GM18508 (cell line): Measurements from ENCODE around the gene PLD4.
"Not testable (repeated sequence)": the region's sequence is repeated elsewhere in the genome, so short reads cannot be mapped to it uniquely, and the experiment has no call there.

Source experiments
- ATAC-seq: cut with Tn5 transposase; IDR thresholded peaks from one replicate; pipeline ENCODE4 v1.9.1; 2021; ENCODE audit warnings: moderate number of reproducible peaks; ENCODE audit not compliant: insufficient read depth, unreplicated experiment

The PLD4 gene

DNA sequence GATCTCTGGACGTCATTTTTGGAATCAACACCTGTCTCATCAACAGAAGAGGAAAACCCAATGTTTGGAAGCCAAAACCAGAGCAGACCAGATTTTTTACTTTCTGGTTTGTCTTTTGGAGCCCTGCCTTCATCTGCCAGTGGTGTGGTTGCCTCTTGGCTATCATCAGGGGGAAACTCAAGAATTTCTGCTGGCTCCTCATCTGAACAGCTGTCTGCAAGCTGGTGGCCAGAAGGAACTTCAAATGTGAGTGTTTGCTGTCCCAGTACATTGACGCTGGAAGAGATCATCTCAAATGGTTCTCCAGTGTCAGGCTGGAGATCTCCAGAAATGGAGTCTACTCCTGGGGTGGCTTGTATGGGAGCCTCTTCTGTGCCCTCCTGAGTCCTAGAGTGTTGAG, 13.8 kb downstream of the PLD4 start:
- no peak for ATAC-seq

DNA sequence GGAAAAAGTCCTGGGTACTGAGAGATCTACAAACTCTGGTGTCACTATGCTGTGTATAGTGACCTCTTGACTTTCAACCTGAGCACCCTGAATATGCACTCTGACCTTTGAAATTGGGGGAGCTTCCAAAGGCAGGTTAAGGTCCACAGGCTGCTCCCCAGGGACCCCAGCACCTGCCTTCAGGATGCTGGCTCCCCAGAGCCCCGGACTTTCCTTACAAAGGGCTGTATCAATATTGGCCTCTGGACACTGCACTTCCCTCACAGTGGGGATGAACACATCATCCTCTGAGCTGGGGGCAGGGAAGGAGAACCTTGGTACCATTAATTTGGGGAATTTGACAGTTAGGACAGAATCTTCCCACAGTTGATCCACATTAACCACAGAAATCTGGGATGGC, 14.3 kb downstream of the PLD4 start:
- ATAC-seq, result no peak

DNA sequence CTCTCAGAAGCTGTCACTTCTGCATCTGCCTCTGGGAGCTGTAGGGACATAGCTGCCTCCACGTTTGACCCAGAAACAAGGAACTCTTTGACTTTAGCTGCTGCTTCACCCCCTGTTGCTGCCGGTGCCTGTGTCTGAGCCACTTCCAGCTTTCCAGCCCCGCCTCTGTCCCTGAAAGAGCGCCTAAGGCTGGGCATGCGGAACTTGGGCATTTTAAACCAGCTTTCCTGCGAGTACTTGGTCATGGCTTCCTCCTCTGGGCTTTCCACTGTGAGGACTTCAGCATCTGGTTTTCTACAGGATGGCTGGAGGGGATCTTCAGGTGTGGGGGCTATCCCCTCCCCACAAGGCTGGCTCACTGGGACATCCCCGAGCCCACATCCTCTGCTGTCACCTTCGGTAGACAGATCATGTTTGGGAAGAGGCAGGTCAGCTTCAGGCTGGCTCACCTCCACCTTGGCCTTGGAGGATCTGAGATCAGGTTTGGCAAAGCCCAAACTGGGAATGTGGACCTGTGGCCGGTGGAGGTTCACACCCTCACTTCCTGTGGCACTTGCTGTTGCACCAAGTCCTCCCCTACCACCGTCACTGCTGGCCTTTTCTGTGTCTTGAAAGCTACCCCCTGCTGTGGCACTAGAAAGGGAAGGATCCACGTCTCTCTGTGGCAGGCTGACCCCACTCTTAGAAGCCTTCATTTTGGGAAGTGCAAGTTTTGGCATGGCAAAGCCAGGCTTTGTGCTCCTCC, 15.2 kb downstream of the PLD4 start:
- no peak for ATAC-seq

DNA sequence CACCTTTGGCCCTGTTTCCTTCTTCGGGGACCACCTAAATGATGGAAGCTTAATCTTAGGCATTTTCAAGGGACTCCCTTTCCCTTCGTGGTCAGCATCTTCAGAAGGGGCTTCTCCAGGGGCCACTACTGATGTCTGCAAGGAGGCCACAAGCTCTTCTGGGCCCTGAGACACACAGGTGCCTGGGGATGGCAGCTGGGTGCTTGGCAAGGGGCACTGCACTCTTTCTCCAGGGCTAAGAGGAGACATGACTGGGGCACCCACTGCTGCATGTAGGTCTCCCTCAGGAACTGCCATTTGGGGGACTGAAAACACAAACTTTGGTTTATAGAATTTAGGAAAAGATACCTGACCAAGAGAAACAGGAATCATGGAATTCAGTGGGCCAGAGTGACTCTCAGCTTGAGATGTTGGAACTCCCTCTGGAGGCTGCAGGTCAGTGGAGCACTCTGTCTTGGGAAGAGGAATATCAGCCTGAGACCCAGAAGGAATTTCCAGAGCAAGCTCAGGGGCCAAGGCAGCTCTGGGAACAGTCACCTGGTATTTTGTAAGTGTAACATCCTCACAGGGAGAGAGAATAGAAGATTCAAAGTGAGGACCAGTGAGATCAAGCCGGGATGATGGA, 16.0 kb downstream of the PLD4 start:
- ATAC-seq, result no peak

DNA sequence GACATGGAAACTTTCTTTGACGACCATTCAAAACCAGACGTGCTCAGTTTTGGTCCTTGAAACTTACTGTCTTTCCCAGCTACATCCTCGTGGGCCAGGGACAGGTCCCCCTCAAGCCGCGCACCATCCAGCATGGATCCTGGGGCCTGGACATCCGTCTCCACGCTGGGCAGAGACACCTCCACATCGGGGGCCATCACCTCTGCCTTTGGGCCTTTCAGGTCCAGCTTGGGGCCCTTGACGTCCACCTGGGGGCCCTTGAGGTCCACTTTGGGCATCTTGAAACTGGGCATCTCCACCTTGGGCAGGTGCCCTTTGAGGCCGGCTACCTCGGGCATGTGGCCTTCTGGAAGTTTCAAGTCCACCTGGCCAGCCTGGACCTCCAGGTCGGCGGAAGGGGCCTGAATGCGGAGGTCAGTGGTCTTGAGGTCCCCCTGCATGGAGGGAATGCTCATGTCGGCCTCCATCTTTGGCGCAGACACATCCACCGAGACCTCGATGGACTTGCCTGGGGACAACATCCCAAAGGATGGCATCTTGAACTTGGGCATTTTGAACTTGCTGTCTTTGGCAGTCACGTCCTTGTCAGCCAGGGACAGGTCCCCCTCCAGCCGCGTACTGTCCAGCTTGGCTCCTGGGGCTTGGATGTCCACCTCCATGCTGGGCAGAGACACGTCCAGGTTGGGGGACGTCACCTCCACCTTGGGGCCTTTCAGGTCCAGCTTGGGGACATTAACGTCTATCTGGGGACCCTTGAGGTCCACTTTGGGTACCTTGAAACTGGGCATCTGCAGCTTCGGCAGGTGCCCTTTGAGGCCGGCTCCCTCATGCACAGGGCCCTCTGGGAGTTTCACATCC, 17.1 kb downstream of the PLD4 start:
- no peak for ATAC-seq

DNA sequence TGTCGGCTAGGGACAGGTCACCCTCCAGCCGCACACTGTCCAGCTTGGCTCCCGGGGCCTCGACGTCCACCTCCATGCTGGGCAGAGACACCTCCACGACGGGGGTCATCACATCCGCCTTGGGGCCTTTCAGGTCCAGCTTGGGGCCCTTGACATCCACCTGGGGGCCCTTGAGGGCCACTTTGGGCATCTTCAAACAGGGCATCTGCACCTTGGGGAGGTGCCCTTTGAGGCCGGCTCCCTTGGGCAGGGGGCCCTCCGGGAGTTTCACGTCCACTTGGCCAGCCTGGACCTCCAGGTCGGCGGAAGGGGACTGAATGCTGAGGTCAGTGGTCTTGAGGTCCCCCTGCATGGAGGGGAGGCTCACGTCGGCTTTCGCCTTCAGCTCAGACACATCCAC, 17.9 kb downstream of the PLD4 start:
- ATAC-seq, result no peak

DNA sequence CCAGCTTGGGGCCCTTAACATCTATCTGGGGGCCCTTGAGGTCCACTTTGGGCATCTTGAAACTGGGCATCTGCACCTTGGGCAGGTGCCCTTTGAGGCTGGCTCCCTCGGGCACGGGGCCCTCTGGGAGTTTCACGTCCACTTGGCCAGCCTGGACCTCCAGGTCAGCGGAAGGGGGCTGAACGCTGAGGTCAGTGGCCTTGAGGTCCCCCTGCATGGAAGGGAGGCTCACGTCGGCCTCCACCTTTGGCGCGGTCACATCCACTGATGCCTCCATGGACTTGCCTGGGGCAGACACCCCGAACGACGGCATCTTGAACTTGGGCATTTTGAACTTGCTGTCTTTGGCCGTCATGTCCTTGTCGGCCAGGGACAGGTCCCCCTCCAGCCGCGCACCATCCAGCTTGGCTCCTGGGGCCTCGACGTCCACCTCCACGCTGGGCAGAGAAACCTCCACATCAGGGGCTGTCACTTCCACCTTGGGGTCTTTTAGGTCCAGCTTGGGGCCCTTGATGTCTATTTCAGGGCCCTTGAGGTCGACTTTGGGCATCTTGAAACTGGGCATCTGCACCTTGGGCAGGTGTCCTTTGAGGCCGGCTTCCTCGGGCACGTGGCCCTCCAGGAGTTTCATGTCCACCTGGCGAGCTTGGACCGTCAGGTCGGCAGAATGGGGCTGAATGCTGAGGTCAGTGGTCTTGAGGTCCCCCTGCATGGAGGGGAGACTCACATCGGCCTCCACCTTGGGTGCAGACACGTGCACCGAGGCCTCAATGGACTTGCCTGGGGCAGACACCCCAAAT, 18.7 kb downstream of the PLD4 start:
- ATAC-seq, result not testable (repeated sequence)

DNA sequence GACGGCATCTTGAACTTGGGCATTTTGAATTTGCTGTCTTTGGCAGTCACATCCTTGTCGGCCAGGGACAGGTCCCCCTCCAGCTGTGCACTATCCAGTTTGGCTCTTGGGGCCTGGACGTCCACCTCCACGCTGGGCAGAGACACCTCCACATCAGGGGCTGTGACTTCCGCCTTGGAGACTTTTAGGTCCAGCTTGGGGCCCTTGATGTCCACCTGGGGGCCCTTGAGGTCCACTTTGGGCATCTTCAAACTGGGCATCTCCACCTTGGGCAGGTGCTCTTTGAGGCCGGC, 19.3 kb downstream of the PLD4 start:
- not testable (repeated sequence) for ATAC-seq

DNA sequence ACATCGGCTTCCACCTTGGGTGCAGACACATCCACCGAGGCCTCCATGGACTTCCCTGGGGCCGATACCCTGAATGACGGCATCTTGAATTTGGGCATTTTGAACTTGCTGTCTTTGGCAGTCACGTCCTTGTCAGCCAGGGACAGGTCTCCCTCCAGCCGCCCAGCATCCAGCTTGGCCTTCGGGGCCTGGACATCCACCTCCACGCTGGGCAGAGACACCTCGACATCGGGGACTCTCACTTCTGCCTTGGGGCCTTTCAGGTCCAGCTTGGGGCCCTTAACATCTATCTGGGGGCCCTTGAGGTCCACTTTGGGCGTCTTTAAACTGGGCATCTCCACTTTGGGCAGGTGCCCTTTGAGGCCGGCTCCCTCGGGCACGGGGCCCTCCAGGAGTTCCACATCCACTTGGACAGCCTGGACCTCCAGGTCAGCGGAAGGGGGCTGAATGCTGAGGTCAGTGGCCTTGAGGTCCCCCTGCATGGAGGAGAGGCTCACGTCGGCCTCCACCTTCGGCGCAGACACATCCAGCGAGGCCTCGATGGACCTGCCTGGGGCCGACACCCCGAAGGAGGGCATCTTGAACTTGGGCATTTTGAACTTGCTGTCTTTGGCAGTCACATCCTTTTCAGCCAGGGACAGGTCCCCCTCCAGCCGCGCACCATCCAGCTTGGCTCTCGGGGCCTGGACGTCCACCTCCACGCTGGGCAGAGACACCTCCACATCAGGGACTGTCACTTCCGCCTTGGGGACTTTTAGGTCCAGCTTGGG, 19.9 kb downstream of the PLD4 start:
- not testable (repeated sequence) for ATAC-seq

DNA sequence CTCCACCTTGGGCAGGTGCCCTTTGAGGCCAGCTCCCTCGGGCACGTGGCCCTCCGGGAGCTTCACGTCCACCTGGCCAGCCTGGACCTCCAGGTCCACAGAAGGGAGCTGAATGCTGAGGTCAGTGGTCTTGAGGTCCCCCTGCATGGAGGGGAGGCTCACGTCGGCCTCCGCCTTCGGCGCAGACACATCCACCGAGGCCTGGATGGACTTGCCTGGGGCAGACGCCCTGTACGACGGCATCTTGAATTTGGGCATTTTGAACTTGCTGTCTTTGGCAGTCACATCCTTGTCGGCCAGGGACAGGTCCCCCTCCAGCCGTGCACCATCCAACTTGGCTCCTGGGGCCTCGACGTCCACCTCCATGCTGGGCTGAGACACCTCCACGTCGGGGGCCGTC, 20.6 kb downstream of the PLD4 start:
- not testable (repeated sequence) for ATAC-seq

DNA sequence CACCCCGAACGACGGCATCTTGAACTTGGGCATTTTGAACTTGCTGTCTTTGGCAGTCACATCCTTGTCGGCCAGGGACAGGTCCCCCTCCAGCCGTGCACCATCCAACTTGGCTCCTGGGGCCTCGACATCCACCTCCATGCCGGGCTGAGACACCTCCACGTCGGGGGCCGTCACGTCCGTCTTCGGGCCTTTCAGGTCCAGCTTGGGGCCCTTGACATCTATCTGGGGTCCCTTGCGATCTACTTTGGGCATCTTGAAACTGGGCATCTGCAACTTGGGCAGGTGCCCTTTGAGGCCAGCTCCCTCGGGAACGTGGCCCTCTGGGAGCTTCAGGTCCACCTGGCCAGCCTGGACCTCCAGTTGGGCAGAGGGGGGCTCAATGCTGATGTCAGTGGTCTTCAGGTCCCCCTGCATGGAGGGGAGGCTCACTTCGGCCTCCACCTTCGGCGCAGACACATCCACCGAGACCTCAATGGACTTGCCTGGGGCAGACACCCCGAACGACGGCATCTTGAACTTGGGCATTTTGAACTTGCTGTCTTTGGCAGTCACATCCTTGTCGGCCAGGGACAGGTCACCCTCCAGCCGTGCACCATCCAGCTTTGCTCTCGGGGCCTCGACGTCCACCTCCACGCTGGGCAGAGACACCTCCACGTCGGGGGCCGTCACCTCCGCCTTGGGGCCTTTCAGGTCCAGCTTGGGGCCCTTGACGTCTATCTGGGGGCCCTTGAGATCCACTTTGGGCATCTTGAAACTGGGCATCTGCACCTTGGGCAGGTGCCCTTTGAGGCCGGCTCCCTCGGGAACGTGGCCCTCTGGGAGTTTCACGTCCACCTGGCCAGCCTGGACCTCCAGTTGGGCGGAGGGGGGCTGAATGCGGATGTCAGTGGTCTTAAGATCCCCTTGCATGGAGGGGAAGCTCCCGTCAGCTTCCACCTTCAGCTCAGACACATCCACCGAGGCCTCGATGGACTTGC, 21.6 kb downstream of the PLD4 start:
- ATAC-seq, result not testable (repeated sequence)

DNA sequence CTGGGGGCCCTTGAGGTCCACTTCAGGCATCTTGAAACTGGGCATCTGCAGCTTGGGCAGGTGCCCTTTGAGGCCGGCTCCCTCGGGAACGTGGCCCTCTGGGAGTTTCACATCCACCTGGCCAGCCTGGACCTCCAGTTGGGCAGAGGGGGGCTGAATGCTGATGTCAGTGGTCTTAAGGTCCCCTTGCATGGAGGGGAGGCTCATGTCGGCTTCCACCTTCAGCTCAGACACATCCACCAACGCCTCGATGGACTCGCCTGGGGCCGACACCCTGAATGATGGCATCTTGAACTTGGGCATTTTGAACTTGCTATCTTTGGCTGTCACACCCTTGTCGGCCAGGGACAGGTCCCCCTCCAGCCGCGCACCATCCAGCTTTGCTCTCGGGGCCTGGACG, 22.5 kb downstream of the PLD4 start:
- ATAC-seq, result not testable (repeated sequence)

DNA sequence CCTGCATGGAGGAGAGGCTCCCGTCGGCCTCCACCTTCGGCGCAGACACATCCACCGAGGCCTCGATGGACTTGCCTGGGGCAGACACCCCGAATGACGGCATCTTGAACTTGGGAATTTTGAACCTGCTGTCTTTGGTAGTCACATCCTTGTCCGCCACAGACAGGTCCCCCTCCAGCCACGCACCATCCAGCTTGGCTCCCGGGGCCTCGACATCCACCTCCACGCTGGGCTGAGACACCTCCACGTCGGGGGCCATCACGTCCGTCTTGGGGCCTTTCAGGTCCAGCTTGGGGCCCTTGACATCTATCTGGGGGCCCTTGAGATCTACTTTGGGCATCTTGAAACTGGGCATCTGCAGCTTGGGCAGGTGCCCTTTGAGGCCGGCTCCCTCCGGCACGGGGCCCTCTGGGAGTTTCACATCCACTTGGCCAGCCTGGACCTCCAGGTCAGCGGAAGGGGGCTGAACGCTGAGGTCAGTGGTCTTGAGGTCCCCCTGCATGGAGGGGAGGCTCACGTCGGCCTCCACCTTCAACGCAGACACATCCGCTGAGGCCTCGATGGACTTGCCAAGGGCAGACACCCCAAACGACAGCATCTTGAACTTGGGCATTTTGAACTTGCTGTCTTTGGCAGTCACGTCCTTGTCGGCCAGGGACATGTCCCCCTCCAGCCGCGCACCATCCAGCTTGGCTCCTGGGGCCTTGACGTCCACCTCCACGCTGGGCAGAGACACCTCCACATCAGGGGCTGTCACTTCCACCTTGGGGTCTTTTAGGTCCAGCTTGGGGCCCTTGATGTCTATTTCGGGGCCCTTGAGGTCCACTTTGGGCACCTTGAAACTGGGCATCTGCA, 23.4 kb downstream of the PLD4 start:
- not testable (repeated sequence) for ATAC-seq

DNA sequence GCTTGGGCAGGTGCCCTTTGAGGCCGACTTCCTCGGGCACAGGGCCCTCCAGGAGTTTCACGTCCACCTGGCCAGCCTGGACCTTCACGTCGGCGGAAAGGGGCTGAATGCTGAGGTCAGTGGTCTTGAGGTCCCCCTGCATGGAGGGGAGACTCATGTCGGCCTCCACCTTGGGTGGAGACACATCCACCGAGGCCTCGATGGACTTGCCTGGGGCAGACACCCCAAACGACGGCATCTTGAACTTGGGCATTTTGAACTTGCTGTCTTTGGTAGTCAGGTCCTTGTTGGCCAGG, 24.0 kb downstream of the PLD4 start:
- no peak for ATAC-seq

DNA sequence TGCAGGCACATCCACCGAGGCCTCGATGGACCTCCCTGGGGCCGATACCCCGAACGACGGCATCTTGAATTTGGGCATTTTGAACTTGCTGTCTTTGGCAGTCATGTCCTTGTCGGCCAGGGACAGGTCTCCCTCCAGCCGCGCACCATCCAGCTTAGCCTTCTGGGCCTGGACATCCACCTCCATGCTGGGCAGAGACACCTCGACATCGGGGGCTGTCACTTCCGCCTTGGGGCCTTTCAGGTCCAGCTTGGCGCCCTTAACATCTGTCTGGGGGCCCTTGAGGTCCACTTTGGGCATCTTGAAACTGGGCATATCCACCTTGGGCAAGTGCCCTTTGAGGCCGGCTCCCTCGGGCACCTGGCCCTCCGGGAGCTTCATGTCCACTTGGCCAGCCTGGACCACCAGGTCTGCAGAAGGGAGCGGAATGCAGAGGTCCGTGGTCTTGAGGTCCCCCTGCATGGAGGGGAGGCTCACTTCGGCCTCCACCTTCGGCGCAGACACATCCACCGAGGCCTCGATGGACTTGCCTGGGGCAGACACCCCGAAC, 24.8 kb downstream of the PLD4 start:
- not testable (repeated sequence) for ATAC-seq

DNA sequence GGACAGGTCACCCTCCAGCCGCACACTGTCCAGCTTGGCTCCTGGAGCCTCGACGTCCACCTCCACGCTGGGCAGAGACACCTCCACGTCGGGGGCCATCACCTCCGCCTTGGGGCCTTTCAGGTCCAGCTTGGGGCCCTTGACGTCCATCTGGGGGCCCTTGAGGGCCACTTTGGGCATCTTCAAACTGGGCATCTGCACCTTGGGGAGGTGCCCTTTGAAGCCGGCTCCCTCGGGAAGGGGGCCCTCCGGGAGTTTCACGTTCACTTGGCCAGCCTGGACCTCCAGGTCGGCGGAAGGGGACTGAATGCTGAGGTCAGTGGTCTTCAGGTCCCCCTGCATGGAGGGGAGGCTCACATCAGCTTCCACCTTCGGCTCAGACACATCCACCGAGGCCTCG, 25.3 kb downstream of the PLD4 start:
- ATAC-seq, result no peak

DNA sequence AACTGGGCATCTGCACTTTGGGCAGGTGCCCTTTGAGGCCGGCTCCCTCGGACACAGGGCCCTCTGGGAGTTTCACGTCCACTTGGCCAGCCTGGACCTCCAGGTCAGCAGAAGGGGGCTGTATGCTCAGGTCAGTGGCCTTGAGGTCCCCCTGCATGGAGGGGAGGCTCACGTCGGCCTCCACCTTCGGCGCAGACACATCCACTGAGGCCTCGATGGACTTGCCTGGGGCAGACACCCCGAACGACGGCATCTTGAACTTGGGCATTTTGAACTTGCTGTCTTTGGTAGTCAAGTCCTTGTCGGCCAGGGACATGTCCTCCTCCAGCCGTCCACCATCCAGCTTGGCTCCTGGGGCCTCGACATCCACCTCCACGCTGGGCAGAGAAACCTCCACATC, 26.0 kb downstream of the PLD4 start:
- not testable (repeated sequence) for ATAC-seq
